IMR-90 (cell line): ENCODE data around the gene GNAS-AS1. TPM values are rescaled to one million over a fixed set of nuclear protein-coding genes. Genes with fewer than 3 reads are reported as not detected.

Experiments used
- ATAC-seq: fragments of 200-7000 bp; cut with Tn5 transposase; 2 replicates; pipeline ENCODE4 v1.9.1; 2020; ENCODE audit warnings: low read depth, mild to moderate bottlenecking, moderate library complexity
- BruUV-seq: library from RNA; stranded (reverse); fragments of 400-500 nt; replicated peaks from 2 replicates; lab custom pipeline; 2021; lab: Mats Ljungman, UMichigan
- CTCF ChIA-PET: fragments of 300-600 bp; formaldehyde crosslinking; extraction: SDS; loops from one replicate; lab custom pipeline; 2021; ENCODE audit warnings: antibody characterized with exemption; lab: Yijun Ruan, JAX
- POLR2A ChIA-PET: fragments of 300-600 bp; sonication (Branson Sonifier 250); formaldehyde crosslinking; loops from one replicate; lab custom pipeline; 2022; ENCODE audit warnings: antibody characterized with exemption; ENCODE audit not compliant: unreplicated experiment; lab: Charles Lee
- DNase-seq: peaks from one replicate; pipeline ENCODE4 v3.0.0; 2013
- H2AFZ ChIP-seq: replicated peaks from 2 replicates; pipeline ENCODE3; 2013; ENCODE audit warnings: low read length, mild to moderate bottlenecking; ENCODE audit not compliant: poor library complexity
- H2AK5ac ChIP-seq: 2 replicates; pipeline ENCODE4 v1.6.1; 2013; ENCODE audit warnings: low read depth, low read length, inconsistent platforms
- H2AK9ac ChIP-seq: replicated peaks from 2 replicates; pipeline ENCODE3; 2013; ENCODE audit warnings: mild to moderate bottlenecking, low read depth, low read length, moderate library complexity; ENCODE audit not compliant: poor library complexity
- H2BK120ac ChIP-seq: 2 replicates; pipeline ENCODE4 v1.6.1; 2013; ENCODE audit warnings: low read depth, low read length, inconsistent platforms
- H2BK15ac ChIP-seq: 3 replicates; pipeline ENCODE4 v1.6.1; 2013; ENCODE audit warnings: low read depth, low read length, inconsistent platforms
- H2BK20ac ChIP-seq: 2 replicates; pipeline ENCODE4 v1.6.1; 2013; ENCODE audit warnings: low read depth, mild to moderate bottlenecking, inconsistent platforms, low read length, moderate library complexity
- H2BK5ac ChIP-seq: 2 replicates; pipeline ENCODE4 v1.6.1; 2013; ENCODE audit warnings: mild to moderate bottlenecking, low read depth, low read length, inconsistent platforms; ENCODE audit not compliant: poor library complexity, severe bottlenecking
- H3K14ac ChIP-seq: replicated peaks from 2 replicates; pipeline ENCODE4 v1.6.1; 2013; ENCODE audit warnings: low read depth, low read length, inconsistent platforms
- H3K18ac ChIP-seq: 2 replicates; pipeline ENCODE4 v1.6.1; 2013; ENCODE audit warnings: low read depth, low read length, control low read depth
- H3K23ac ChIP-seq: 2 replicates; pipeline ENCODE4 v1.6.1; 2013; ENCODE audit warnings: low read depth, low read length, inconsistent platforms
- H3K27ac ChIP-seq: 2 replicates; pipeline ENCODE4 v1.5.1; 2013; ENCODE audit warnings: mild to moderate bottlenecking, control low read depth, low read length; ENCODE audit not compliant: insufficient read depth
- H3K27me3 ChIP-seq: 2 replicates; pipeline ENCODE4 v1.6.1; 2013; ENCODE audit warnings: low read length; ENCODE audit not compliant: control insufficient read depth, insufficient read depth
- H3K36me3 ChIP-seq: 2 replicates; pipeline ENCODE4 v1.6.1; 2013; ENCODE audit warnings: low read length, mixed read lengths; ENCODE audit not compliant: control insufficient read depth, insufficient read depth
- H3K4ac ChIP-seq: 2 replicates; pipeline ENCODE4 v1.6.1; 2013; ENCODE audit warnings: low read depth, low read length, inconsistent platforms
- H3K4me1 ChIP-seq: 2 replicates; pipeline ENCODE4 v1.6.1; 2013; ENCODE audit warnings: low read length, mixed read lengths; ENCODE audit not compliant: control insufficient read depth, insufficient read depth
- H3K4me2 ChIP-seq: 2 replicates; pipeline ENCODE4 v1.6.1; 2013; ENCODE audit warnings: low read depth, mild to moderate bottlenecking, control low read depth, low read length, moderate library complexity
- H3K4me3 ChIP-seq: 2 replicates; pipeline ENCODE4 v1.5.1; 2013; ENCODE audit warnings: low read depth, mild to moderate bottlenecking, control low read depth, low read length, moderate library complexity; ENCODE audit not compliant: insufficient read depth
- H3K56ac ChIP-seq: 2 replicates; pipeline ENCODE4 v1.6.1; 2013; ENCODE audit warnings: low read length, inconsistent platforms; ENCODE audit not compliant: insufficient read depth; ENCODE audit errors: extremely low read depth
- H3K79me1 ChIP-seq, 2 experiments: 2 replicates each; pipeline ENCODE4 v1.6.1; 2013; ENCODE audit warnings: low read length in 2 of 2, inconsistent platforms in 1 of 2, low read depth in 1 of 2
- H3K9ac ChIP-seq: 2 replicates; pipeline ENCODE4 v1.6.1; 2013; ENCODE audit warnings: low read depth, low read length, control low read depth
- H3K9me1 ChIP-seq: 2 replicates; pipeline ENCODE4 v1.6.1; 2013; ENCODE audit warnings: low read length, inconsistent platforms; ENCODE audit not compliant: insufficient read depth
- H3K9me3 ChIP-seq: 2 replicates; pipeline ENCODE4 v1.6.1; 2013; ENCODE audit warnings: low read length; ENCODE audit not compliant: control insufficient read depth, insufficient read depth
- H4K20me1 ChIP-seq: 2 replicates; pipeline ENCODE4 v1.6.1; 2013; ENCODE audit warnings: low read length, inconsistent platforms; ENCODE audit not compliant: insufficient read depth
- H4K5ac ChIP-seq: 2 replicates; pipeline ENCODE4 v1.6.1; 2013; ENCODE audit warnings: mild to moderate bottlenecking, low read depth, low read length, control low read depth
- H4K8ac ChIP-seq, 2 experiments: 2 replicates each; pipeline ENCODE4 v1.6.1; 2013; ENCODE audit warnings: low read depth in 2 of 2, low read length in 2 of 2, control low read depth in 1 of 2, inconsistent platforms in 1 of 2
- H4K91ac ChIP-seq: 2 replicates; pipeline ENCODE4 v1.6.1; 2013; ENCODE audit warnings: low read depth, low read length, inconsistent platforms; ENCODE audit not compliant: insufficient read depth
- BHLHE40 ChIP-seq: fragments of 150-350 bp; IDR thresholded peaks from 2 replicates; pipeline ENCODE4 v1.6.1; 2016; ENCODE audit warnings: mild to moderate bottlenecking, low read depth, low read length
- CHD1 ChIP-seq: IDR thresholded peaks from 2 replicates; pipeline ENCODE4 v1.6.1; 2012; ENCODE audit warnings: low read depth, low read length, improper control_type of control experiment
- FOS ChIP-seq: fragments of 150-350 bp; IDR thresholded peaks from 2 replicates; pipeline ENCODE4 v1.6.1; 2016; ENCODE audit warnings: low read depth, low read length
- MAFK ChIP-seq: IDR thresholded peaks from 2 replicates; pipeline ENCODE4 v1.6.1; 2012; ENCODE audit warnings: low read depth, low read length, improper control_type of control experiment
- MAZ ChIP-seq: IDR thresholded peaks from 2 replicates; pipeline ENCODE4 v1.6.1; 2012; ENCODE audit warnings: low read depth, mild to moderate bottlenecking, low read length, improper control_type of control experiment, moderate library complexity, borderline replicate concordance
- MXI1 ChIP-seq: IDR thresholded peaks from 2 replicates; pipeline ENCODE4 v1.6.1; 2012; ENCODE audit warnings: low read depth, mild to moderate bottlenecking, low read length, moderate library complexity, borderline replicate concordance
- NFE2L2 ChIP-seq: fragments of 150-350 bp; IDR thresholded peaks from 2 replicates; pipeline ENCODE4 v1.6.1; 2016; ENCODE audit warnings: low read depth, mild to moderate bottlenecking, low read length
- POLR2A ChIP-seq: IDR thresholded peaks from 2 replicates; pipeline ENCODE4 v1.6.1; 2012; ENCODE audit warnings: mild to moderate bottlenecking, low read depth, low read length
- RAD21 ChIP-seq: IDR thresholded peaks from 2 replicates; pipeline ENCODE4 v1.6.1; 2012; ENCODE audit warnings: low read length, improper control_type of control experiment
- RCOR1 ChIP-seq: IDR thresholded peaks from 2 replicates; pipeline ENCODE4 v1.6.1; 2012; ENCODE audit warnings: mild to moderate bottlenecking, low read length, improper control_type of control experiment; ENCODE audit not compliant: insufficient replicate concordance
- RFX5 ChIP-seq: IDR thresholded peaks from 2 replicates; pipeline ENCODE4 v1.8.0; 2012; ENCODE audit warnings: low read depth, mild to moderate bottlenecking, low read length, moderate library complexity
- SMC3 ChIP-seq: fragments of 150-350 bp; IDR thresholded peaks from 2 replicates; pipeline ENCODE4 v1.6.1; 2016; ENCODE audit warnings: low read depth, mild to moderate bottlenecking, antibody characterized with exemption, low read length, moderate library complexity
- WGBS, 2 experiments: methylation state at CpG; one replicate each; pipeline versions ENCODE4 v1.1.5 to v1.1.7; 2013; ENCODE audit warnings: missing lambda C conversion rate in 2 of 2; ENCODE audit not compliant: insufficient read length in 1 of 2; ENCODE audit errors: extremely low coverage in 2 of 2; 5-methylcytosine and 5-hydroxymethylcytosine counted together
- dilution Hi-C: fragments of 300-500 bp; cut with HindIII; formaldehyde crosslinking; loops from one replicate; pipeline ENCODE4 v1.14.3; 2018; ENCODE audit warnings: low sequenced_read_pairs; ENCODE audit not compliant: unreplicated experiment
- in situ Hi-C: fragments of 300-500 bp; cut with MboI; formaldehyde crosslinking; loops from 3 replicates; pipeline ENCODE4 v1.14.3; 2019; ENCODE audit warnings: low sequenced_read_pairs, inconsistent platforms, mixed read lengths
- intact Hi-C: fragments of 100-400 bp; cut with micrococcal nuclease; formaldehyde crosslinking; loops from 2 replicates; pipeline ENCODE4 v1.10.0; 2022
- polyA plus RNA-seq, 3 experiments: library from polyadenylated mRNA; depleted of rRNA; stranded (reverse); fragments of >200 nt; gene quantifications; 2 replicates each; pipeline ENCODE4 v1.2.3, GENCODE V29; 2012; ENCODE audit warnings: low replicate concordance in 1 of 3
- total RNA-seq: library from RNA; depleted of rRNA; stranded (reverse); fragments of >200 nt; gene quantifications from 2 replicates; pipeline ENCODE4 v1.2.3, GENCODE V29; 2012
- TF ChIP-seq, protein P1 (sequence below): fragments of 150-350 bp; IDR thresholded peaks from 2 replicates; pipeline ENCODE4 v1.6.1; 2017; ENCODE audit warnings: mild to moderate bottlenecking, antibody characterized with exemption, low read length, low read depth
- TF ChIP-seq, protein P2 (sequence below): conservative IDR thresholded peaks from 2 replicates; pipeline ENCODE4 v1.5.1; 2012; ENCODE audit warnings: mild to moderate bottlenecking, low read depth, low read length, improper control_type of control experiment

The GNAS-AS1 gene
- total and polyA plus RNA-seq, 2 of the 4 experiments (the other 2 are of a cell fraction): 0.54 to 0.60 TPM

DNA sequence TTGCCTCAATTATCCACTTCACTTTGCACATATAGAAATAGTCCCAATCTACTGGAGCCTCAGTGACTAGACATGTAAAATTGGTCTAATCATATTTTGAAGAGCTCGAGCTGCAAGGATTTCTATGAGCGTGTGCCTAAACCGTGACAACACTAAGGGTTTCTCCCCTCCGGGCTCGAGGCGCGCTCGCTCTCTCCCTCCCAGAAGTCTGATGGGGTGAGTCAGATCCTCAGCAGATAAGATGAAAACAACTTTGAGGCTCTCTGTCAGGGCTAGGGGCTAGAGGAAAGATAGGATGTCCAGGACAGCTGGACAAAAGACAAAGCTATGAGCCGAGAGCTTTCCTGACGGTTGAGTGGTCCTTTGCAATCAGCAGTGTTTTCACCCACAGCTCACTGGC, 16.8 kb downstream of the GNAS-AS1 start:
- no peak overlapping the region for H4K8ac ChIP-seq
- dilution Hi-C loops: no loop called here

More for the DNA sequence above, 16.8 kb downstream of the GNAS-AS1 start:
- no peaks in the 10 kb centered on the region for H3K9me3 ChIP-seq
- CTCF ChIA-PET: no interaction called here
- no CpG with 5 or more reads among the region's 10 CpGs for WGBS, 2 experiments
- DNase-seq: no peak
- no peak overlapping the region for H2BK15ac ChIP-seq
- intact Hi-C loops (loop anchor here (10.0 kb wide), 1 partner anchor 599 kb away; no protein-coding TSS in a partner anchor), in situ Hi-C loops (no loop called here)
- H3K27me3 ChIP-seq: peaks cover 13% of the 10 kb centered on the region
- no peak overlapping the region for H3K56ac ChIP-seq
- H2BK5ac ChIP-seq: no peak overlapping the region
- H2AFZ ChIP-seq: no peak overlapping the region
- H2BK120ac ChIP-seq: no peak overlapping the region
- no peak overlapping the region for H3K9ac ChIP-seq
- no peak for ATAC-seq
- no peak overlapping the region for H2BK20ac ChIP-seq
- no peak overlapping the region for H3K4me3 ChIP-seq
- H3K18ac ChIP-seq: no peak overlapping the region
- no peak overlapping the region for H3K4me2 ChIP-seq
- POLR2A ChIA-PET: no interaction called here
- no peak overlapping the region for H2AK9ac ChIP-seq
- no peaks in the 10 kb centered on the region for H3K4me1 ChIP-seq
- H3K79me1 ChIP-seq: no peaks in the 10 kb centered on the region
- no peak overlapping the region for H2AK5ac ChIP-seq
- no TSS peak for BruUV-seq
- no peaks in the 10 kb centered on the region; the same call in 1 of the 2 replicates for H4K20me1 ChIP-seq
- H3K23ac ChIP-seq: no peak overlapping the region
- no peak overlapping the region for H4K5ac ChIP-seq
- H3K27ac ChIP-seq: no peak overlapping the region
- no peak overlapping the region for H3K4ac ChIP-seq
- H4K91ac ChIP-seq: no peak overlapping the region
- H3K36me3 ChIP-seq: peaks cover 5% of the 10 kb centered on the region; the same call in 1 of the 2 replicates
- TF ChIP-seq, protein P1, sequence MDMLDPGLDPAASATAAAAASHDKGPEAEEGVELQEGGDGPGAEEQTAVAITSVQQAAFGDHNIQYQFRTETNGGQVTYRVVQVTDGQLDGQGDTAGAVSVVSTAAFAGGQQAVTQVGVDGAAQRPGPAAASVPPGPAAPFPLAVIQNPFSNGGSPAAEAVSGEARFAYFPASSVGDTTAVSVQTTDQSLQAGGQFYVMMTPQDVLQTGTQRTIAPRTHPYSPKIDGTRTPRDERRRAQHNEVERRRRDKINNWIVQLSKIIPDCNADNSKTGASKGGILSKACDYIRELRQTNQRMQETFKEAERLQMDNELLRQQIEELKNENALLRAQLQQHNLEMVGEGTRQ: no peak
- no peak for TF ChIP-seq RCOR1
- no peak for TF ChIP-seq FOS
- no peak for TF ChIP-seq POLR2A
- no peak for TF ChIP-seq MAFK
- TF ChIP-seq BHLHE40: no peak
- no peak for TF ChIP-seq SMC3
- TF ChIP-seq RAD21: no peak
- no peak for TF ChIP-seq MXI1
- no peak for TF ChIP-seq RFX5
- no peak for TF ChIP-seq CHD1
- TF ChIP-seq NFE2L2: no peak
- TF ChIP-seq, protein P2, sequence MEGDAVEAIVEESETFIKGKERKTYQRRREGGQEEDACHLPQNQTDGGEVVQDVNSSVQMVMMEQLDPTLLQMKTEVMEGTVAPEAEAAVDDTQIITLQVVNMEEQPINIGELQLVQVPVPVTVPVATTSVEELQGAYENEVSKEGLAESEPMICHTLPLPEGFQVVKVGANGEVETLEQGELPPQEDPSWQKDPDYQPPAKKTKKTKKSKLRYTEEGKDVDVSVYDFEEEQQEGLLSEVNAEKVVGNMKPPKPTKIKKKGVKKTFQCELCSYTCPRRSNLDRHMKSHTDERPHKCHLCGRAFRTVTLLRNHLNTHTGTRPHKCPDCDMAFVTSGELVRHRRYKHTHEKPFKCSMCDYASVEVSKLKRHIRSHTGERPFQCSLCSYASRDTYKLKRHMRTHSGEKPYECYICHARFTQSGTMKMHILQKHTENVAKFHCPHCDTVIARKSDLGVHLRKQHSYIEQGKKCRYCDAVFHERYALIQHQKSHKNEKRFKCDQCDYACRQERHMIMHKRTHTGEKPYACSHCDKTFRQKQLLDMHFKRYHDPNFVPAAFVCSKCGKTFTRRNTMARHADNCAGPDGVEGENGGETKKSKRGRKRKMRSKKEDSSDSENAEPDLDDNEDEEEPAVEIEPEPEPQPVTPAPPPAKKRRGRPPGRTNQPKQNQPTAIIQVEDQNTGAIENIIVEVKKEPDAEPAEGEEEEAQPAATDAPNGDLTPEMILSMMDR: no peak
- TF ChIP-seq MAZ: no peak
- no peaks in the 10 kb centered on the region; the same call in 1 of the 2 replicates for H3K9me1 ChIP-seq
- no peak overlapping the region for H3K14ac ChIP-seq
